Stimulated activated CD4-positive, alpha-beta T cell treated with anti-CD3 and anti-CD28 coated beads, Interleukin-4, amount 100 ng/mL, for 4 hours (primary cell): ENCODE measurements around the gene SCO2.

ENCODE experiments used
- DNase-seq, 2 experiments: peaks; one replicate each; pipeline ENCODE4 v3.0.0-alpha.2; 2020

The SCO2 gene

DNA sequence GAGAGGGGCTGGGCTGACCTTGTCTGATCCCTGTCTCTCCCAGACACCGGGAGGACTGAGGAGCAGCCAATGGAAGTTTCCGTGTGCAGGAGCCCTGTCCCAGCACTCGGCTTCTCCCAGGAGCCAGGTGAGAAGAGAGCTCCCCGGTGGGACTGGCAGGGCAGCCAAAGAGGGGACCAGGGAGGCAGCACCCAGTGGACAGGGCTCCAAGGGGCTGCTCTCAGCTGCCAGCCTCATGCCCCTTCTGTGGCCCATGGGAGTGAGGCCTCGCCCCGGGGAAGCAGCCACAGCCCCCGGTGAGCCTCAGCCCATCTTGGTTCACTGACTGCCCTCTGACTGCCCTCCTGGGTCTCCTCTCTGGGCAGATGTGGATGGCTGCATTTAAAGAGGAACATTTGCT is 6.8 kb downstream of the SCO2 start:
- no peak for DNase-seq

DNA sequence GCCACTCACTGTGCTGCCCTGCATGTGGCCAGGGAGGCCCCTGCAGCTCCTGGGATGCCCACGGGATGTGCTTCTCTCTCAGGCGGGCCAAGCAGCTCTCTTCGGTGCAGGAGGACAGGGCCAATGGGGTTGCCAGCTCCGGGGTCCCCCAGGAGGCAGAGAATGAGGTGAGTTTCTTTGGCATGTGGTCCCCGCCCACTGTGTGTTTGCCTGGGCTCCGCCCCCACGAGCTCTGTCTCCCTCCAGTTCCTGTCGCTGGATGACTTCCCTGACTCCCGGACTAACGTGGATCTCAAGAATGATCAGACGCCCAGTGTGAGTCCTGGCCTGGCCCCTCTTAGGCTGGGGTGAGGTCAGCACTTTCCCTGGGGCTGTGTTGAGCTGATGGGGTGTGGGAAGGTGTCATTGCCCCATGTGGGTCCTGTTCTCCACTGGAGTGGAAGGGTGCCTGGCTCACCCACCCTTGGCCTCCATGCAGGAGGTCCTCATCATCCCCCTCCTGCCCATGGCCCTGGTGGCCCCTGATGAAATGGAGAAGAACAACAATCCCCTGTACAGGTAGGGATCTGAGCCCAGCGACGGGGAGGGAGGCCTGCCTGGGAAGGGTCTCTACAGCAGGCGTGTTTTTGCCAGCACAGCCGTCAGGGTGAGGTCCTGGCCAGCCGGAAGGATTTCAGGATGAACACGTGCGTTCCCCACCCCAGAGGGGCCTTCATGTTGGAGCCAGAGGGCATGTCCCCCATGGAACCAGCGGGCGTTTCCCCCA is 7.7 kb downstream of the SCO2 start:
- no peak for DNase-seq

- DNase-seq = no peak
Observed at GRCh38 chr22:50516891-50517290, 8.5 kb downstream of the SCO2 start.

DNA sequence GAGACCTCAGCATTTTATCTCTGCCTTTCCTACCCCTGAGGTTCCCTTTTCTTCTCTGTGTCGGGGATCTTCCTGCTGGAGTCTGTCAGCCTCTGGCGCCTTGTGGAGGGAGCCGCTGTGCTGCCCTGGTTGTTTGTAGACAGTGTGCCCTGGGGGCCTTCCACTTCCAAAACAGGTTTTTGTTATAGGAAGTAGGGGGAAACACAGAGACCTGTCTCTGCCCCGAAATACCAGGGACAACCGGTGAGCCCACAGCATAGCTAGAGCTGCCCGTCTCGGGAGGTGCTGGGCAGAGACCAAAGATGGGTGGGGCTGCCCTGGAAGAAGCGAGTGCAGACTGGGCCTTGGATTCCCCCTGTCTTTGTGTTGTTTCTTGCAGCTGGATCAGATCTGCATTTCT is 9.3 kb downstream of the SCO2 start:
- DNase-seq = no peak

- no peak for DNase-seq
Observed at GRCh38 chr22:50513175-50513574, 12.2 kb downstream of the SCO2 start.

- DNase-seq = no peak
Observed at GRCh38 chr22:50508897-50509296, 16.5 kb downstream of the SCO2 start.

GRCh38 chr22:50507991-50508884 is 17.2 kb downstream of the SCO2 start, which contains the start of gene NCAPH2:
NCAPH2 (plus strand) TSS chr22:50508224; CDS start chr22:50508338, 114 bp downstream.
- peak in 1 of 2 experiments; percentile 97 for DNase-seq

- DNase-seq = peak; percentile 92 to 98
Observed at GRCh38 chr22:50507421-50507990, 17.9 kb downstream of the SCO2 start, which contains the start of gene LMF2. LMF2 (minus strand) TSS chr22:50507702; CDS start chr22:50507675, 27 bp downstream.

GRCh38 chr22:50506611-50507420 is 18.6 kb downstream of the SCO2 start:
- no peak for DNase-seq

DNA sequence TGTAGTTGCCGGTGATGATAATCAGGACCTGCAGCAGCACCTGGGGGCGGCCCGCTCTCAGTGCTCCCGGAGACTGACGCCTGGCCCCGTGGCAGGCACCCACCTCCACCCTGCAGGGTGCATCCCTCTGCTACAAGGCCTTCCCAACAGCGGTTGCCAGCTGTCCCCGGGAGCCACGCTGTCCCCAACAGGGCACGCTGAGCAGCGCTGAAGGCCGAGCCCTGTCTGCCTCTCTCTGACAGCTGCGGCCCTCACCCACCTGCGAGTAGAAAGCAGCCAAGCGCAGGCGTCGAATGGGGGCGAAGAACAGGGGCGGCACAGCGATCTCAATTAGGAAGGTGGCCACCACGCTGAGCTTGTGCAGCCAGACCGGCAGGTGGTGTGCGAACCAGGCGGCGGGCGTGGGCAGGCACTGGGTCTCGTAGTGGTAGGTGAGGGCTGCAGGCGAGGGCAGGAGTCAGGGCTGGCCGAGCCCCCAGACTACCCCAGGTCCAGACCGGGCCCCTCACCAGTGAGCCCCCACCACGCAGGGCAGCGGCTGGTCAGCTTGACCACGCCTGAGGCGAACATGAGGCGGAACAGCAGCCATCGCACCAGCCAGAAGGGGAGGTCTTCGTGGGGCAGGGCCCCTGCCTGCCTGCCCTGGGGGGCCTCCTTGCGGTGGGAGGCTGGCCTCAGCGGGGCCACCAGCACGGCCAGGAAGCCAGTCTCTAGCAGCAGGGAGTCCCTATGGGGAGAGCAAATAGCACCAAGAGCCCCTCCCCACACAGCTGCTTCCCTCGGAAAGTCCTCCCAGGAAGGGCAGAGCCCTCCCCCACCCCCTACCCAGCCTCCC is 19.4 kb downstream of the SCO2 start:
- no peak for DNase-seq

DNA sequence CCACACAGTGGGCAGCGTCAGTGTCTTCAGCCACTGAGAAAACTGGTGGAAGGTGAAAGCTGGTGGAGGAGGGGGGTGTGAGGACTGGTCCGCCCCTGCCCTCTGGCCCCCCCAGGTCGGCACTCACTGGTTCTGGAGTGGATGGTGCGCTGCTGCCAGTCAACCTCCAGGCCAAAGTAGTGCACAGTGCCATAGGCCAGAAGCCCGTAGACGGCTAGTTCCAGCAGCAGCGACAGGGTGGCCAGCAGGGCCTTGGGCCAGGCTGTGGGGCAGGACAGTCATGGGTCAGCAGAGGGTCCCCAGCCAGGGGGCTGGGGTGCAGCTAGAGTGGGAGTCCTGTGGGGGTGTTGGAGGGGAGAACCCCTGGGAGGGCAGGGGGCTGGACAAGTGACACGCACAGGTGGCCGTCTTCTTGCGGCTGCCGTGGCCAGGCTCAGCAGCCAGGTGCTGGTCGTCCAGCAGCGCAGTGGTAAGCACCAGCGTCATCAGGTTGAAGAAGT is 20.1 kb downstream of the SCO2 start:
- no peak for DNase-seq

DNA sequence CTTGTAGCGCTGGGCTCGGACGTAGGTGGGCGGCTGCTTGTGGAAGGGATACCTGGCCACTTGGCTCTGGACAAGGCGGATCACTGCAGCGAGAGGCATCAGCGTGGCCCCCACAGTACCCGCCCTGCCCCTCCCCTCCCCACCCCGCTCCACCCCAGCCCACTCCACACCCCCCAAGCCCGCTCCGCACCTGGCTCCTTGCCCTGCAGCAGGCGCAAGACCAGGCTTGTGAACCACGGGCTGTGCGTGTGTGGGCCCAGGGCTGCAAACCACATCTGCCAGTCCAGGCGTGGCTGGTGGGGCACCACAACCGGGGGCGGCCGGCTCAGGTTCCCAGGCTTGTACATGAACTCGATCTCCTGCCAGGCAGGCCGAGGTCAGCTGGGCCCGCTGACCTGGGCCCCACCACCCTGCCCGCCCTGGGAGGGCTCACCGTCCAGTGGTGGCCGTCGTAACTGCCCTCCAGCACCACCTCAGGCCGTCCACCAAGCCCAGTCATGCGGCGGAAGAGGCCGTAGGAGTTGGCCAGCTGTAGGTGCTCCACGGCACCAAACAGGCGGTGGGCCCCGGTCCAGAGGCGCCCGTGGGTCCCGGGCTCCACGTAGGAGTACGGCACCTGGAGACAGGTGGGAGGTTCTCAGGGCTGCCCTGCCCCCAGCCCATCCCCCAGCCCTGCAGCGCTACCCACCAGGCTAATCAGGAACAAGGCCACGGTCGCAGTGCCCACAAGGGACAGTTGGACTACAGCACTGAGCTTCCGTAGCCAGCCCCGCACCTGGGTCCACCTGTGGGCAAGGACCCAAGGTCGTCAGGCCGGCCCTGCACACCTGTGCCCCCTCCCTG is 20.8 kb downstream of the SCO2 start:
- no peak for DNase-seq

GRCh38 chr22:50503475-50504145 is 21.8 kb downstream of the SCO2 start:
- DNase-seq = no peak

DNA sequence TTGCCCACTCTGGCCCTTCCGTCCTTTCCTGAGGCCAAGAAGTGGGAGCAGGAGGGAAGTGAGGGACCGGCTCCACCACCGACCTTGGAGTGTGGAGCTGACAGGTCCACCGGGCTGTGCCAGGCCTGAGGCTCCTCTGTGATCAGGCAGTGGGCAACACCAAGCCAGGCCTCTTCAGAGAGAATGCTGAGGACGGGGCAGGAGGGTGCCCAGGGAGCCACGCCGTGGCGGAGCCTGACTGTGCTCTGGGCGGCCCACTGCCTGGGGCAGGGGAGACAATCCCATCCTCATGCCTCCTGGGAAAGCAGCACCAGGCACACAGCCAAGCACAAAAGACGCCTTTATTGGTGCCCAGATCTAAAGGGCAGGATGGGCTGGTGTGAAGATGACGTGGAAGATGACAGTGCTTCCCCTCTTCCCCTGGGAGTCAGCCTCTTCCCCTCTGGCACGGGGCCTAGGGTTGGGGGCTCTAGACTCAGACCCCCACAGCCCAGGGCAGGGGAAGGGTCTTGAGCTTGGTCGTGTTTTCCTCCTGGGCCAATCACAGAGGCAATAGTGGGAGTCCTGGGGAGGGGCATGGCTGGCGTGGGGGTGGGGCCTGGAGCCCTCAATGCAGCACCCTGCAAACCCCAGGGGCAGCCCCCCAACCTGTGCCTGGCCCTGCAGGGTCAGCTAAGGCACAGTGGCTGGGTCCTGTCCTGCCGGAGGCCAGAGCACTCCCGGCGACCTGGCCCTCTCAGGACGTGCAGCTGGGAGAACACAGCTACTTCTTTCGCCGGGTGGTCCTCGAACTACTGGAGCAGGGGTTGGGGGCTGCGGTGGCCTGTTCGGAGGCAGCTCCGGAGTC is 22.5 kb downstream of the SCO2 start:
- DNase-seq = no peak

- DNase-seq = no peak
Observed at GRCh38 chr22:50502096-50502495, 23.3 kb downstream of the SCO2 start.

- DNase-seq = no peak
Observed at GRCh38 chr22:50500452-50500851, 24.9 kb downstream of the SCO2 start.

GRCh38 chr22:50498322-50498890 is 27.0 kb downstream of the SCO2 start:
- peak; percentile 53 to 64 for DNase-seq

DNA sequence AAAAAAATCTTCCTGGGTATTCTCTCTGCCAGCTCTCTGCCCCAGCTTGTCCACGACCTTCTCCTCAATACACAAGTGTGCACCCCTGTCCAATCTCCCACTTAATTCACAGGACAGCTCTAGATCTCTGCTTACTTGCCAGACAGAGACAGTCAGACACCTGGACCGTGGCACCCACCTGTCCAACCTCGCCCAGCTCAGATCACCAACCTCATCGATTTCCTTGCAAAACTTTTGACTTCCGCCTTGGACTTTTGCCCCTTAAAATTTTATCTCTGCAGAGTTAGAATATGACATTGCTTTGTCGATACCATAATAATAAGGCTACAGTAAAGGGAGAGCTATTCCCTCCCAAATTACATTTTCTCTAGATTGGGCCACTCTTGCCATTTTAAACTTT is 28.3 kb downstream of the SCO2 start:
- no peak for DNase-seq
